ENCODE measurements around the gene SSTR1.

The SSTR1 gene

DNA sequence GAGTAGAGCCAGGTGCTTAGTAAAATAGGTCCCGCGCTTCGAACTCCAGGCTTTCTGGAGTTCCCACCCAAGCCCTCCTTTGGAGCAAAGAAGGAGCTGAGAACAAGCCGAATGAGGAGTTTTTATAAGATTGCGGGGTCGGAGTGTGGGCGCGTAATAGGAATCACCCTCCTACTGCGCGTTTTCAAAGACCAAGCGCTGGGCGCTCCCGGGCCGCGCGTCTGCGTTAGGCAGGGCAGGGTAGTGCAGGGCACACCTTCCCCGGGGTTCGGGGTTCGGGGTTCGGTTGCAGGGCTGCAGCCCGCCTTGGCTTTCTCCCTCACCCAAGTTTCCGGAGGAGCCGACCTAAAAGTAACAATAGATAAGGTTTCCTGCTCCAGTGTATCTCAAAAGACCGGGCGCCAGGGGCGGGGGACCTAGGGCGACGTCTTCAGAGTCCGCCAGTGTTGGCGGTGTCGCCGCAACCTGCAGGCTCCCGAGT lies 3.6 kb downstream of the SSTR1 start:
- TF ChIP-seq, protein P1, sequence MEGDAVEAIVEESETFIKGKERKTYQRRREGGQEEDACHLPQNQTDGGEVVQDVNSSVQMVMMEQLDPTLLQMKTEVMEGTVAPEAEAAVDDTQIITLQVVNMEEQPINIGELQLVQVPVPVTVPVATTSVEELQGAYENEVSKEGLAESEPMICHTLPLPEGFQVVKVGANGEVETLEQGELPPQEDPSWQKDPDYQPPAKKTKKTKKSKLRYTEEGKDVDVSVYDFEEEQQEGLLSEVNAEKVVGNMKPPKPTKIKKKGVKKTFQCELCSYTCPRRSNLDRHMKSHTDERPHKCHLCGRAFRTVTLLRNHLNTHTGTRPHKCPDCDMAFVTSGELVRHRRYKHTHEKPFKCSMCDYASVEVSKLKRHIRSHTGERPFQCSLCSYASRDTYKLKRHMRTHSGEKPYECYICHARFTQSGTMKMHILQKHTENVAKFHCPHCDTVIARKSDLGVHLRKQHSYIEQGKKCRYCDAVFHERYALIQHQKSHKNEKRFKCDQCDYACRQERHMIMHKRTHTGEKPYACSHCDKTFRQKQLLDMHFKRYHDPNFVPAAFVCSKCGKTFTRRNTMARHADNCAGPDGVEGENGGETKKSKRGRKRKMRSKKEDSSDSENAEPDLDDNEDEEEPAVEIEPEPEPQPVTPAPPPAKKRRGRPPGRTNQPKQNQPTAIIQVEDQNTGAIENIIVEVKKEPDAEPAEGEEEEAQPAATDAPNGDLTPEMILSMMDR (IDR thresholded peaks at IDR 0.05; ENCODE audit: control extremely low read depth, extremely low read depth, low read depth, missing control alignments) = no peak
- no peak for DNase-seq (ENCODE audit: extremely low spot score)
- ChIA-PET POLR2A (no interaction called here), CTCF (no interaction called here)

DNA sequence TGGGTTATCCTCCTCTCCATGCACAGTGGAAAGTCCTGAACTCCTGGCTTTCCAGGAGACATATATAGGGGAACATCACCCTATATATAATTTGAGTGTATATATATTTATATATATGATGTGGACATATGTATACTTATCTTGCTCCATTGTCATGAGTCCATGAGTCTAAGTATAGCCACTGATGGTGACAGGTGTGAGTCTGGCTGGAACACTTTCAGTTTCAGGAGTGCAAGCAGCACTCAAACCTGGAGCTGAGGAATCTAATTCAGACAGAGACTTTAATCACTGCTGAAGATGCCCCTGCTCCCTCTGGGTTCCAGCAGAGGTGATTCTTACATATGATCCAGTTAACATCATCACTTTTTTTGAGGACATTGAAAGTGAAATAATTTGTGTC lies 4.4 kb downstream of the SSTR1 start:
- TF ChIP-seq, protein P1 (IDR thresholded peaks at IDR 0.05; ENCODE audit: control extremely low read depth, extremely low read depth, low read depth, missing control alignments) = no peak
- POLR2A ChIA-PET = no interaction called here
- CTCF ChIA-PET = no interaction called here
- DNase-seq (ENCODE audit: extremely low spot score) = no peak

DNA sequence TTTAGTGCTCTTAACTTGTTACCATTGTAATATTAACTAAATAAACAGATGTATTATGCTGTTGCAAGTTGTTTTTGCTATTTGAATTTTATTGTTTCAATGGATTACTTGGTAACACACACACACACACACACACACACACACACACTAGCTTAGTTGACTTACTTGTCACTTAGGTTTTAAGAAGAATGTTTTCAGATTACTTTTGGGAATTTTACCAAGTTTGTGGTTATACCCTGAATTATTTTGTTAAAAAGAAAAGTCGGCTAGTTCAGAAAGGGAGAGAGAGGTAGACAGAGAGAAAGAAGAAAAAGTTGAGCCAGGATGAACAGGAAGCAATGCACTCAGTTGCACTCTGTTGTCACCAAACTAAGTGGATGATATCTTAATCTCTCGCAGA lies 5.3 kb downstream of the SSTR1 start:
- POLR2A ChIA-PET = no interaction called here
- TF ChIP-seq, protein P1 (IDR thresholded peaks at IDR 0.05; ENCODE audit: control extremely low read depth, extremely low read depth, low read depth, missing control alignments) = no peak
- DNase-seq (ENCODE audit: extremely low spot score) = no peak
- CTCF ChIA-PET = no interaction called here

DNA sequence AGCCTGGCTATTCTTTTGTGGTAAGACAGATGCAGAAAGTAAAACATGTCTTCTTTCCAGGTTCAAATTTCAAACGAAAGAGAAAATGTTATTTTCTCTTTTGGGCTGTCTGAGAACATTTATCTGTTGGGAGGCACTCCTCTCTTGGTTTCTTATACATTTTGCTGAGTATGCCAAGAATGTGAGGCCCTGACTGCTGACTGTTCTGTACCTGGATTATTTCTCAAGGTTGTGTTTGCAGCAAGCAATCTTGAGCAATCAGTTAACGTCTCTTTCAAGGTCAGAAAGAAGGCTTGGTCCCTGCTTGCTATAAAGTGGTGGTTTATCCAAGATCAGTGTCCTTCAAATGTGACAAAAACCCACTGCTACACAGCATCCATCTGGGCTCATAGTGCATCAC lies 9.8 kb downstream of the SSTR1 start:
- TF ChIP-seq, protein P1 (IDR thresholded peaks at IDR 0.05; ENCODE audit: control extremely low read depth, extremely low read depth, low read depth, missing control alignments) = no peak
- no peak for DNase-seq (ENCODE audit: extremely low spot score)
- ChIA-PET POLR2A (no interaction called here), CTCF (no interaction called here)

DNA sequence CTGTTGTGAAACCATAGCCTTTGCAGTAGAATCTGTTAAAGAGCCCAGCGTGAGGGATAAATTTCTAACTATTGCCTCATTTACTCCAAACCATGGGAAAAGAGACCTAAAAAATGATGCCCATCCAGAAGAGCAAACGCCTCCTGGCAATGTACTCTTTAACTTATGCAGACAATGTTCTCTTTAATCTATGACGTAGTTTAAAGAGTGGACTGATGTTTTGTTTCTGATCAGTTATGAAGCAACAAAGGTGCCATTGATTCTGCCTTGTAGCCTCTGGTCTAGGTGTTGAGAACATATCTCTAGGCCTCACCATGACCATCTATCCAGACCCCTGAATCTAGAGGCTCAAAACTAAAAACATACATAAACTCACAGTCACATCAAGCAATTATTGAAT lies 13.4 kb downstream of the SSTR1 start:
- ChIA-PET POLR2A (no interaction called here), CTCF (no interaction called here)
- TF ChIP-seq, protein P1 (IDR thresholded peaks at IDR 0.05; ENCODE audit: control extremely low read depth, extremely low read depth, low read depth, missing control alignments) = no peak
- DNase-seq (ENCODE audit: extremely low spot score) = no peak

DNA sequence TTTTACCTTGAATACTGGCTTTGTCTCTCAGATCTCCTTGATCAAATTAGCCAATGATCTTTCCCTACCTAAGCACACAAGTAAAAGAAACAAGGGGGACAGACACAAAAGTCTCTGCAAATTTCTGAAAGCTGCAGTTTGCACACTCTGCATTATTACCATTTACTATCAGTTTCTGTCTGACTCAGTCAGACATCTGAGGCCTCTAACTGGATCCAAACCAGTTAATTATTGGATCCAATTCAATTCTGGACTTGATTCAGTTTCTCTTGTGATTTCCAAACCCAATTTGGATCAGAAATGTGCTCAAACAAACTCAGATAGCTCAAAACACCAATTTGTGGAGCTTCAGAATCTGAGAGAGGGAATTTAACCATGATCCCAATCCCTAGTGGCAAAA lies 16.6 kb downstream of the SSTR1 start:
- POLR2A ChIA-PET = no interaction called here
- CTCF ChIA-PET = no interaction called here
- no peak for DNase-seq (ENCODE audit: extremely low spot score)
- TF ChIP-seq, protein P1 (IDR thresholded peaks at IDR 0.05; ENCODE audit: control extremely low read depth, extremely low read depth, low read depth, missing control alignments) = no peak

DNA sequence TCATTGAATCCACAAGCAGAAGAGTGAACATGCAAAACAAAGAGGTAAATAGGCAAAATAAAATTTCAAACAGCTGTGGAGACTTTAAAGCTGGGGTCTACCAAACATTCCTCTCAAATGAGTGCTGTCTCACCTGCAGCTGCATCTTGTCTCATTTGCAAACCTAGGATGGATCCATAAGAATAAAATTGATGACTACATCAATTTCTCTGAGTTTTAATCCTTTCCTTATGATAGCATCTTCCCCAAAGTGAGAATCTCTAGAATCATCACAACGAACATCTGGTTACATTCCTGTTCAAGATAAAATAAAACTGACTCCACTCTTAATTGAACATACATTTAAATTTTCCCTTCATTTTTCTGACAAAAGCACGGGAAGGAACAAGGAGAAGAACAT lies 18.2 kb downstream of the SSTR1 start:
- ChIA-PET POLR2A (no interaction called here), CTCF (no interaction called here)
- TF ChIP-seq, protein P1 (IDR thresholded peaks at IDR 0.05; ENCODE audit: control extremely low read depth, extremely low read depth, low read depth, missing control alignments) = no peak
- DNase-seq (ENCODE audit: extremely low spot score) = no peak

Data from GM10248 (cell line).